GM19351 (cell line): ENCODE results near the gene ME3.
"Not testable (repeated sequence)": the region's sequence is repeated elsewhere in the genome, so short reads cannot be mapped to it uniquely, and the experiment has no call there.

Source experiments
- ATAC-seq: cut with Tn5 transposase; IDR thresholded peaks from one replicate; pipeline ENCODE4 v1.9.1; 2021; ENCODE audit warnings: mild to moderate bottlenecking, moderate library complexity; ENCODE audit not compliant: unreplicated experiment

ME3 gene

DNA sequence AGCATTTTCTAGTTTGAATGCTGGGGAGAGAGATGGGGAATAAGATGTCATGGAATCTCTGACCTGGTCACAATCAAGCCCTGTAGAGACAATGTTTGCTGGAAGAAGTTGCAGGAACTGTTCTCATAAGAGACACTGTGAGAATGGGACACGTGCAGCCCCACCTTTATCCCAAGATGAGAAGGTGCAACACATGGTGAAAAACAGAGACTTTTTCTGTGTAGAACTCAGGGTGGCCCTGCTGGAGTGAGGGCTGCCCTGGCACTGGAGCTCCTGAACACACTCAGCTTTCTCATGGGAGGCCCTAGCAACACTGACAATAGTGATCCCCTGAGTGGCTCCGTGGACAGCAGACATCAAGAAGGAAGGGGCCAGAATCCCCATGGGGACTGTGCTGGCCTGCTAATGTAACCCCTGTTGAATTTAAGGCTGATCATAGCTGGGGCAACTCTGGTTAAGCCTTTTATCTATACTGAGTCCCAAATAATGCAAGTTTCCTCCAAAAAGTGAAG lies 106.6 kb downstream of the ME3 start:
- no peak for ATAC-seq

DNA sequence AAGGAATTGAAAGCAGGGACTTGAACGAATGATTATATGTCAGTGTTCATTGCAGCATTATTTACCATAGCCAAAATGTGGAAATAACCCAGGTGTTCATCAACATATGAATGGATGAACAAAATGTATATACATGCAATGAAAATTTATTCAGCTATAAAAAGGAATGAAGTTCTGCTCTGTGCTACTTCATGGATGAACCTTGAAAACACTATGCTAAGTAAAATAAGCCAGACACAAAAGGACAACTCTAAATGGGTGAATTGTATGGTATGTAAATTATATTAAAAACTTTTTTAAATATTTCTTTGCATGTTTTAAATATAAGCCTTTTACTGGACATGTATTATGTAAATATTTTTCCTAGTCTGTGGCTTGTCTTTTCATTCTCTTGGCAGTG lies 107.0 kb downstream of the ME3 start:
- ATAC-seq: no peak

DNA sequence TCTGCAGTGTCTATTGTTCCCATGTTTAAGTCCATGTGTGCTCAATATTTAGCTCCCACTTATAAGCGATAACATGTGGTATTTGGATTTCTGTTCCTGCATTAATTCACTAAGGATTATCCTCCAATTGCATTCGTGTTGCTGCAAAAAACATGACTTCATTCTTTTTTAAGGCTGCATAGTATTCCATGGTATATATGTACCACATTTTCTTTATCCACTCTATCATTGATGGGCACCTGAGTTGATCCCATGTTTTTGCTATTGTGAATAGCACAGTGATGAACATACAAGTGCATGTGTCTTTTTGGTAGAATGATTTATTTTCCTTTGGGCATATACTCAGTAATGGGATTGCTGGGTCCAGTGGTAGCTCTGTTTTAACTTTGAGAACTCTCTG lies 109.6 kb downstream of the ME3 start:
- ATAC-seq: not testable (repeated sequence)

DNA sequence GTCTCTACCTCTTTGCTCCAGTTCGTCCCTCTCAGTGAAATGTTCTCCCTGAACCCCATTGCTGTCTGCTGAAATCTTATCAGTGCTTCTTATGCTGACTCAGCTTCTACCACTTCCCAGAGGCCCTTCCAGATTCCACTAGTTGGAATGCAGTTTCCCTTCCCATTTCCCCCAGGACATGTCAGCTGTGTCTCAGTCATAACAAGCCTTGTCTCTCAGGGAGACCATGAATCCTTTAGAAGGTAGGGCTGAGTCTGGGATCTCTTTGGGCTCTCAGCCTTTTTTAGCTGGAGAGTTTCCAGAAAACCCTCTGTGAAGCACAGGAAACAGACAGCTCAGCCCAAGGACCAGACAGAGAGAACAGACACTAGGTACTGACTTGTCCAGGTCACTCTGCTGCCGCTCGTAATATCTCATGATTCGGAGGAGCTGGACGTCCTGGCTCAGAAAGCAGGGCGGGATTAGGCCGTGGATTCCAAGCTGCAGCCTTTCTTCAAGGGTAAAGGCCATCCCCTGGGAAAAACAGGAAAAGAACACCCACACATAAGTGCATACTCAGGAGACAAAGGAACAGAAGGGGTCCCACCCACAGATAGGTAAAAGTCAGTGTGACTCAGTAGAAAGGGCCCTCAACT lies 113.0 kb downstream of the ME3 start:
- no peak for ATAC-seq

DNA sequence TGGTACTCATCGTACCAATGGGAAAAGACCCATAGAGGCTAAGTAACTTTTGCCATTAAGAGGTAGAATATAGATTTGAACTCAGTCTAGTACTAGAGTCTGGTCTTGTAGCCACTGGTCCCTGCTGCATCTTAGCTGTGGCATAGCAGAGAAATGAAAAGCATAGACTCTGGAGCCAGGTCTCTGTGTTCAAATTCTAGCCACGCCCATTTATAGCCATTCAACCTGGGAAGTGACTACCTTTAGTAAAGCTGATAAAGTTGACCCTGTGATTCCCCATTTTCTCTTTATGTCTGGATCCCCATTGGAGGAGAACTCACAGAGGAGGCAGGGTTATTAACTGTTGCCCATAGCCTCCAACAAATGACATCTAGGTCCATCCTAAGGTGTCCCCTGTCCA lies 113.6 kb downstream of the ME3 start:
- no peak for ATAC-seq

DNA sequence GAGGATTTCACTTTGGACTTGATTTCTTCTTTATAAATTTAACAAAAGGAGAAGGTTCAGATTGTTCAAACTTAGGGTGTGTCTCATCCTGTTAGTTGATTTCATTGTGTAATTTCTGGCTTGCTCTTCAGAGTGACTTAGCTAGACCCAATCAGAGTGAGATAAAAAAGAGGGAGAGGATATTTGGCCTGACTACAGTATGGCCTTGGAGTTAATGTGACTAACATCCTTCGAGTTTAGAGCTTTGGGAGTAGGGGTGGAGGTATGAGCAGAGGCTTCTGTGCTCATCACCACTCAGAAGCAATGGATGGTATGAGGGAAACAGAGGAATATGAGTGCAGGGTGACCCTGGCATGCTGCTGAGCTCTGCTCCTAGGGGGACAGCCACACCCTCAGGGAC lies 114.2 kb downstream of the ME3 start:
- ATAC-seq: no peak

DNA sequence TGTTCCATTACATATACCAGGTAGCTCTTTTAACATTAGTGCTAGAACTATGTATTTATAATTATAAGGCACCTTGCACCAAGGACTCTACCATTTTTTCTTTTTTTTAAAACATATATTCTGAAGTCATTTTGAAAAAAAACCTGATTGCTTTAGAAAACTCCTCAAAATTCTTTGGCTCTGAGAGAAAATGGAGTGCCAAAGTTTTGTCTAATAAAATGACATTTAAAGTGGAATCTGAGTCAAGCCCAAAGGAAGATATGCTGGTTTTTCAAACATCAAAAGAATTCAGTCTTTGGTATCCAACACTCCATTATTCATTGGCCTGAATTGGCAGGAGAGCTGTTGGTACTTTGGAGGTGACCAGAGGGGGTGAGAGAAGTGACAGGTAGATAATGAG lies 116.5 kb downstream of the ME3 start:
- ATAC-seq: no peak

DNA sequence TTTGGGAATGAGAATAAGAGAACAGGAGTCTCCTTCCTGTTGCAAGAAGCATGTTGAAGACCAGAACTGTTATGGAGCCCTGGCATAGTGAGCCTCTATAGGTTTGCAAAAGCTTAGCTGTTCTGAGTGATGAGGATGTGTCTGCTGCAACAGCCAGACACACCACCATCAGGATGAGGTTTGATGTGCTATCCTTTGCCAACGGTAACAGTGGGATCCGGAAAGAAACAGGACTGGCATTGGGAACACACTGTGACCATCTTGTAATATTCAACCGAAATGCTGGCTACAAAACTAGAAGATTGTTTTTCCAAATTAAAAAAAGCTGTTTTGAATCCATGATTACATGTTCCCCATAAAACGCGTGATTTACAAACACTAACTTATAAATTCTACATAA lies 117.0 kb downstream of the ME3 start:
- no peak for ATAC-seq

DNA sequence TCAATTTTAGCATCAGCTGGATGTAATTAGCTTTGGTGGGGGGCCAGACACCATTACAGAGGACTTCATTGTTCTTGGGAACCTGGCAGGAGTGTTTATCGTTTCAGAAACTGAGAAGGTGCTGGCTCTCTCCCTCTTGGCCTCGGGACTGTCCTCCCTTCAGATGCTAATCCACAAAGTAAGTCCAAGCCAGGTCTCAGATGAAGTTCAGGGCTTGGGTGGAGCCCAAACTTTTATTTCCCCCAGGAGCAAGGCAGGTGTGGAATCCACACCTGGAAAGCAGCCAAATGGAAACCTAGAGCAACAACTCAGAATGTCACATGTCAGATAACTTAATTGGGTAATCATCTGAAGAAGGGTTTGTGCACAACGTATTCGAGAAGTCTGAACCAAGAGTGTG lies 119.2 kb downstream of the ME3 start:
- no peak for ATAC-seq

DNA sequence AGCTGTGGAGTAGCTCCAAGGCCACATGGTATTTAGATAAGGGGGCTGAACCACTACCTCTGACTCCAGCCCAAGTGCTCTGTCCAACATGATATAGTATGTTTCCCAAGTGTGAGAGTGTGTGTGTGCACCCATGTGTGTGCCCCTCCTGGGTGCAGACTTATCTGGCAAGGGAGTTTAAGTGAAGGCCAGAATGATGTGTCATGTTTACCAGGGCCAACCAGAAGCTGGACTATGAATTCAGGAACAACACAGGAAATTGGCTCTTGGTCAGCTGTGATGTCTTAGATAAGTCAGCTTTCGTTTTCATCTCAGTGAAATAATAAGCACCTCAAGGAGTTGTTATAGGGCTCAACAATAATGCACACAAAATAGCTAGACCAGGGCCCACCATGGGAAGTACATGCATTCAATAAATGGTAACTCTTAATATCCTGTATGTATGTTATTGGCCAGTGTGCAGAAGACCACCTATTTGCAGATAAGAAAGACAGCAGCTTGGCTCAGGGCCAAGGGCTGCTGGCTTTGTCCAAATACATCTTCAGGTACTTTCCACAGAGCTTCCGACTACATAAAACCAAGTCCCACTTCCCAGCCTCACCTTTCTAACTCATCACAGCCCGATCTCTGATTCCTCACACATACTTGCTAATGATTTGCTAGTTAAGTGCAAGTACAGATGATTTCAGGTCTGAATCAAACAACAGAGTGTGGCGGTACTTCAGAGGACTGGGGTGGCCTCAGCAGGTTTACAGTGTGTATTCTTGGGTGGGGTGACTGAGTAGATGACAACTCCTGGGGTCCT lies 120.9 kb downstream of the ME3 start:
- no peak for ATAC-seq

DNA sequence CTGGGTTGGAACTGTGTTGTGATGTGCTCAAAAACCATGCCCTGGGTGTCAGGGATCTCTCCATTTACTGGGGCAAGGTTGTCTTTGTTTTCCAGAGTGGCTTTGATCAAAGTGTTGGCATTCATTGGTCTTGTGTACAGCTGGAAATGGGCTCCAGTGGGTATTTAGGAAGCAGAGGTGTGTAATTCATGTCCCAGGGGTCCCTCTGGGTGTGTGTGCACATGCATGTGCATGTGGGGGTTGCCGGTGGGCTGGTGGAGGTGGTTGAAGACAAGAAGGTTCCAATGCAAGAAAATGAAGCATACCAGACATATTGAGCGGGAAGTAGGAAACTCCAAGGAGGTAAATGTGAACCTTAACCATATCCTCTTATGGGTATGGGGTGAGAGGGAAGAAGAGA lies 121.7 kb downstream of the ME3 start:
- no peak for ATAC-seq

DNA sequence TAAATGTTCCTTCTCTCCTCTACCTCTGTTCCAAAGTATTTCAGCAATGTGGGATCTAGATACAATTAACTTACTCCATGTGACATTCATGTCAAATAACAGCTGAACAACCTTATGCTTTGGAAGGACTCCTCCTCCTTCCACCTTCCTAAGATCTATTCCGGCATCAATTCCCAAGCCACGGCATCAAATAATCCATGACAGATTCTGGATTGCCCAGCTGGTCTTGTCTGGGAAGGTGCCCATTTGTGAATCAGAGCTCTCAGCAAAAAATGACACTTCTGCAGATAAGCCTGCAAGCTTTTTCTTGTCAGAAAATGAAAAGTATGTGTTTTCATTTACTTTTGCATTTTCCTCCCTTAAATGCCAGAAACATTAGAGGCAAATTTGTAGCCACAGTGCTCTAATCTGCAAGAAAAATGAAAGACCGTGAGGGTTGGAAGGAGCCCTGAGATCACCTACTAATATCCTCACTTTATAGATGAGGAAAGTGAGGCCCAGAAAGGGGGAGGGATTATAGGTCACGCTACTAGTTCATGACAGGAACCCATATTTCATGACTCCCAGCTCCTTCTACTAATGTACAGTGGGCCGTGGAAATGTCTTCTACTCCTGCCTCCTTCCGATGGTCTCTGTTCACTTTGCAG lies 124.0 kb downstream of the ME3 start:
- ATAC-seq: no peak

DNA sequence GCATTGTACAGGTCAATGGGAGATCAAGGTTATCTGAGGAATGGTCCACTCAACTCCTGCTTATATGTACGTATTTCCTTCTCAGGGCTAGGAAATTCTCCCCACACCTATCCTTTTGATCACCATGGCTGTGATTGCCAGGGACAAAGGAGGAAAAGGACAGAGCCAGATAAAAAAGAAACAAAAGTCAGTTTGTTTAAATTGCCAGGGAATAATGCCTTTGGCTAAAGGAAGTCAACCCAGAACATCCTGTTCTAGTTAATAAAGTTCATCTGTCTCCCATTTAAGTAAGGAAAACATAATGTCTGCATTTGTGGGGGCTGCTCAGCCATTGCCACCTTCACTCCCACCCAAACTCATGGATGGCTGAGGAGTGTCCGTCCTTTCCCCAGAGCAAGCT lies 124.7 kb downstream of the ME3 start:
- ATAC-seq: no peak

DNA sequence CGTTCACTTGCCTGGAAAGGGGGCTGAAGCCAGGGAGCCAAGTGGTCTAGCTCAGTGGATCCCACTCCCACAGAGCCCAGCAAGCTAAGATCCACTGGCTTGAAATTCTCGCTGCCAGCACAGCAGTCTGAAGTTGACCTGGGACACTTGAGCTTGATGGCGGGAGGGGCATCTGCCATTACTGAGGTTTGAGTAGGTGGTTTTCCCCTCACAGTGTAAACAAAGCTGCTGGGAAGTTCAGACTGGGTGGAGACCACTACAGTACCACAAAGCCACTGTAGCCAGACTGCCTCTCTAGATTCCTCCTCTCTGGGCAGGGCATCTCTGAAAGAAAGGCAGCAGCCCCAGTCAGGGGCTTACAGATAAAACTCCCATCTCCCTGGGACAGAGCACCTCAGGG lies 131.1 kb downstream of the ME3 start:
- not testable (repeated sequence) for ATAC-seq

DNA sequence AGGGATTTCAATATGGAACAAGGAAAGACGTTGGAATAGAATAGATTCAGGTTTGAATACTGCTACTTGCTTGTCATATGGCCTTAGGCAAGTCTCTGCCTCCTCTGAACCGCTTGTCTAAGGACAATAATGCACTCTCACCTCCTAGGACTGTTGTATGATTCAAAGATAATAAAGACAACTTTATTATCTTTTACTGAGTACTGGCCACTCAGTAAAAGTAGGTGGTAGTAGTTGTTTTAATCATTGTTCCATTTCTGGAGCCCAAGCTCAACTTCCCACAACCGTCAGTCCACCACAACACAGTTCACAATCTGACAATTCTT lies 134.2 kb downstream of the ME3 start:
- ATAC-seq: no peak

DNA sequence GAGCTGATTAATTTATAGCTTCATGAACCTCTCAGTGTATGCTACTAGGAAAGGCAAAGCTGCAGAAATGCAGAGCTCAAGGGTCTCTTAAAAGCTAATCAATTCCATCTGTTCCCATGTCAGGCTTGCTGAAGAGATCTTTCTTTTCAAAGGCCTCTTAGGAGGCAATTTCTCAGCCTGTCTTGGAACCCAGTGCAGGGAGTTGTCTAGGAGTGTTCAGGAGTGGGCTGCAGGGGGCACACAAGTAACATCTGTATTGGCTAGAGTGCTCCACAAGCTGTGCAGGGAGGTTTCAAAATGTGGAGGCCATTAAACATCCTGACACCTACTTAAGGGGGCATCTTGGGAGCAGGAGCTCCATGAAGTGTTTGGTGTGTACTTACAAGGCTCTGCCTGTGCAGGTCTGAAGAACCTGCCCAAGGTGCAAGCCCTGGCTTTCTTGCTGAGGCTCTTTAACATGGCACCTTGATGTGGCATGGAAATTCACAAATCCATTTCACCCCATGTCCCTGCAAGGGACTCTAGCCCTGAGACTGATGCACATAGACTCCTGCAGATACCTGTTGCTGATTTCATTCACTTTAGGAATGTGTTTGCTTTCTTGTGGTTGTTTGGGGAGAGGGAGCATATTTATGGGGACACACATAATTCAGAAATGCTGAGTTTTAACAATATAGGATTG lies 134.7 kb downstream of the ME3 start:
- no peak for ATAC-seq

DNA sequence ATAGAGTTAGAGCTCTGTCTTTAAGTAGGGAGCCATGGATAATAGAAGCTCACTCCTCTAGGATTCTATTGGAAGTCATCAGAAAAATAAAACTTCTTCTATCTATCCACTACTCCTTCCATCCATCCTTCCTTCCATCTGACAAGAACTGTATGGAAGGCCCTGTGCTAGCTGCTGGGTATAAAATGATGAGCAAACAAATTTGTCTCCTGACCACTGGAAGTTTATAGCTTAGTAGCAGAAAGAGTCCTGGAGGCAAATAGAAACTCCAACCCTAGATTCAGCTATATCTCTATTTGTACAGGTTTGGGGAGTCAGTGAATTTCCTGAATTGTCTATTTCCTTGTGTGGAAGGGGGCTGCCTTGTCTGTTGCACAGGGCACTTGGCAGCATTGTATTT lies 136.6 kb downstream of the ME3 start:
- ATAC-seq: no peak

DNA sequence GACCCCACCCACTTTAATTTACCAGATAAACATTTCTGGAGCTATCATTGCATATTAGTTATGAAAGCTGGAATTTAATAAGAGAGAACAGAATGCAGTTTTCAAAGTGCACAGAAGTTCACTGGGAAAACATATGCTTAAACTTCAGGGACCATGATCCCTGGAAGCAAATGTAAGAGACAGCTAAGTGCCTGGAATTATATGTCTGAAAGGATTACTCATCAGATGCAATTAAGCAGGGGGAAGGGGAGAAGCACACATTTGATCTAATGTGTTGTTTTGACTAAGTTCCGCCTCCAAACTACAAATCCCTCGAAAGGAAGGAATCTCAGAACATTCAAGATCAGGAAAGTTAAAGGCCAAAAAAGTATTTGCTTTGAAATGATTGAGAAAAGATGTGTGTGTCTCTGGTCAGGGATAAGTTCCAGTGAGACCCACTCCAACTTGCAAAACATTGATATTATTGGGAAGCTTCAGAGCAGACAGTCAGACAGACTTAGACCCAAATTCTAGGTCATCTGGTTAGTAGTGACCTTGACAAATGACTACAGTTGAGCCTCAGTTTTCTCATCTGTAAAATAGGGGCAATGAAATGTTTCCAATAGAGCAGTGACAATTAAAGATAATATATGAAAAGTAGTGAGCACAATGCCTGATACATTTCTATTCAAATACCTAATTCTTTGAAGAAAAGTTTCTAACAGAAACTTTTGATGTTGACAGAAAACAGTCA lies 147.6 kb downstream of the ME3 start:
- no peak for ATAC-seq

DNA sequence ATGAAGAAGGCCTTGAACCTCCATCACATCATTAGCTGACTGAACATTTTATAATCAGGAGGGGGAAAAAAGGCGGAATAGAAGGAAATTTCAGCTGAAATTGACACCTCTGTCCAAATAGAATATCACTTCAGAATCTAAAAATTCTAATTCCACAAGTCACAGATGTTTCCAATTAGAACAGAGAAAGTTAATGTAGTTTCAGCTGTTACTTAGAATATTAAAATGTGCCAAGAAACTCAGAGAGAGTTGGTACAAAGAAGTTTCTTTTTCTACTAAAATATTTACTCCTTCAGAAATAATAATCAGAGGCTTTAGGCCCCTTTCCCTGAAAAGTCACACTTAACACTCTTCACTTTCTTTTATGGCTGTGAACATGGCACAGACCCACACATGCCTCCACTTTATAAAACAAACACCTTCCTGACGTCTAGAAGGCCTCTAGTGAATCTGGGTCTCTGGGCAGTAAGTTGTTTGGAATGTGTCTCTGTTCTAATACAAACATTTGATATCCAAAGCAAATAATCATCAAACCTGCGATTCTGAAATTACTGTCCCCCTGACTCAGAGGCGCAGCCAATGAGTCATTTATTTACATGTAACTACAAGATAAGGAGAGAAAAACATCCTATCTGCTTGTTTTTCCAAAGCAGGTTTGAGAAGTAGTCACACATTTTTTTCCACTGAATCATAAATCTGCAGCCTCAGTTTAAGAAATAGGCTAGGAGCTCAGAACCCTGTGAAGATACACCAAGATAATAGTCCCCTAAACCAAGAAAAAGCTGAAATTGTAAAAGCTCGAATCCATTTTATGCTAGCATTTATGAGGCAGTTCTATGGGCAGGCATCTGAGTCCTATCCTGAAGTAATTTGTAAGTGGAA lies 148.4 kb downstream of the ME3 start:
- ATAC-seq: no peak

DNA sequence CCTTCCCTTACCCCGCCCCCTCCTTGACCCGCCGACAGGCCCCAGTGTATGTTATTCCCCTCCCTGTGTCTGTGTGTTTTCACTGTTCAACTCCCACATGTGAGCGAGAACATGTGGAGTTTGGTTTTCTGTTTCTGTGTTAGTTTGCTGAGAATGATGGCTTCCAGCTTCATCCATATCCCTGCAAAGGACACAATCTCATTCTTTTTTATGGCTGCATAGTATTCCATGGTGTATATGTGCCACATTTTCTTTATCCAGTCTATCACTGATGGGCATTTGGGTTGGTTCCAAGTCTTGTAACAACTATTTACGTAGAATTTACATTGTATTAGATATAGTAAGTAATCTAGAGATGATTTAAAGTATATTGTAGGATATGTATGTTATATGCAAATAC lies 149.9 kb downstream of the ME3 start:
- not testable (repeated sequence) for ATAC-seq
